ENCODE measurements around the gene VPS13D. TPM values are rescaled to one million over a fixed set of nuclear protein-coding genes. Genes with fewer than 3 reads are reported as not detected.

The VPS13D gene
- total and polyA plus RNA-seq, 10 of the 15 experiments (the other 5 are each of a cell fraction or from before 2014, with no cell fraction given): 1.4 to 16.9 (median 8.5) TPM

DNA sequence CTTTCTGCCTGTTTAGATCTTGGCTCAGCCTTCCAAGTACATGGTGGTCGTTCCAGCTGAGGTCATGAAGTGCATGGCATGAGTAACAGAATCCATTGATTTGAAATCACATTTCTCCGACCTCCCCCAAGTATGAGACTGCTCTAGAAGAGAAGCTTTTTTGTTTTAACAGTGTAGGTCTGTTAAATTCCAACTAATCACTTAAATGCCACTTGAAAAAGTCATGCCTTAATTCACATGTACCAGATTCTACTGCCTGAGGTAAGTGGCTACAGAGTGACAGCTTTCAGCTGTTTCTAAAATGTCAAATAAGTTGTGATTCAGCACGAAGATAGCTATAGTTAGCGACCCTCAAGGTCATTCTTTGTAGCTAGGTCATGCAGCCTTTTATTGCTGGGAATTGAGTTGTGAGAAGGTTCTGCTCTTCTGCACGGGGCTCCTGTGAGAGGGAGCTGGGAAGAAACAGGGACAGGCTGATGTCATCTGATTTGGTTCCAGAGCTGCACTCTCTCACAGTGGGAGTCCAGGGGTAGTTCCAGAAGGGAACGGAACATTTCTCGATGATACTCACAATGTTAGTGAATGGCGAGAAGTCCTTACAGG, 112.7 kb downstream of the VPS13D start:
- ATAC-seq (no peak), DNase-seq (ENCODE audit: low read depth, low spot score) (no peak), FAIRE-seq (no peak)
- Histone ChIP-seq H3K4me1 (ENCODE audit: control insufficient read depth, insufficient read depth, low read length) (peaks cover 29% of the 10 kb centered on the region), H3K27ac (ENCODE audit: control insufficient read depth, insufficient read depth) (no peak overlapping the region), H3K4me3 (no peak overlapping the region), H2AFZ (ENCODE audit: control insufficient read depth, low read depth, low read length) (no peak overlapping the region), H3K79me2 (ENCODE audit: control insufficient read depth, insufficient read depth, low read length) (no peaks in the 10 kb centered on the region), H3K4me2 (ENCODE audit: control insufficient read depth, insufficient read depth) (no peak overlapping the region), H3K36me3 (ENCODE audit: control insufficient read depth in 2 of 2, insufficient read depth in 2 of 2, low read length in 1 of 2) (peaks cover 0 to 2% of the 10 kb centered on the region in 2 experiments; a peak in 3 of 4 replicates), H3K9ac (ENCODE audit: control insufficient read depth, insufficient read depth, low read length) (no peak overlapping the region), H4K20me1 (ENCODE audit: control insufficient read depth, insufficient read depth) (no peaks in the 10 kb centered on the region), H3K27me3 (replicated peaks in 1 of 2; ENCODE audit: control insufficient read depth in 2 of 2, insufficient read depth in 2 of 2, low read length in 1 of 2) (no peaks in the 10 kb centered on the region), H3K9me3 (replicated peaks; ENCODE audit: control insufficient read depth, insufficient read depth, low read length) (no peaks in the 10 kb centered on the region)
- SMC1A ChIA-PET (ENCODE audit: uncharacterized antibody, unreplicated experiment): interaction anchor here (0.8 to 1.0 kb wide), 3 partner anchors 54 to 124 kb away, joined by 3 read pairs; no protein-coding TSS in a partner anchor
- 87% methylated on average over 8 of the region's 8 CpGs for WGBS (ENCODE audit: insufficient coverage, insufficient replicate concordance, low lambda C conversion rate, missing lambda C conversion rate)
- intact Hi-C loops (cut with micrococcal nuclease; ENCODE audit: unreplicated experiment): no loop called here
- TF ChIP-seq MXI1 (IDR thresholded peaks at IDR 0.05; ENCODE audit: low read depth, low read length) (no peak), SMARCA5 (IDR thresholded peaks at IDR 0.05) (no peak), NFIC (IDR thresholded peaks at IDR 0.05; ENCODE audit: low read depth, low read length) (no peak), ZNF384 (IDR thresholded peaks at IDR 0.05; ENCODE audit: borderline replicate concordance, low read depth, low read length) (no peak), SREBF2 (IDR thresholded peaks at IDR 0.05; ENCODE audit: low read length) (no peak), HCFC1 (IDR thresholded peaks at IDR 0.05; ENCODE audit: low read length) (no peak), ZBED1 (IDR thresholded peaks at IDR 0.05; ENCODE audit: borderline replicate concordance) (no peak), NFXL1 (IDR thresholded peaks at IDR 0.05; ENCODE audit: borderline replicate concordance) (no peak), HDAC6 (IDR thresholded peaks at IDR 0.05; ENCODE audit: unreplicated experiment) (no peak)
- TF ChIP-seq, protein P1, sequence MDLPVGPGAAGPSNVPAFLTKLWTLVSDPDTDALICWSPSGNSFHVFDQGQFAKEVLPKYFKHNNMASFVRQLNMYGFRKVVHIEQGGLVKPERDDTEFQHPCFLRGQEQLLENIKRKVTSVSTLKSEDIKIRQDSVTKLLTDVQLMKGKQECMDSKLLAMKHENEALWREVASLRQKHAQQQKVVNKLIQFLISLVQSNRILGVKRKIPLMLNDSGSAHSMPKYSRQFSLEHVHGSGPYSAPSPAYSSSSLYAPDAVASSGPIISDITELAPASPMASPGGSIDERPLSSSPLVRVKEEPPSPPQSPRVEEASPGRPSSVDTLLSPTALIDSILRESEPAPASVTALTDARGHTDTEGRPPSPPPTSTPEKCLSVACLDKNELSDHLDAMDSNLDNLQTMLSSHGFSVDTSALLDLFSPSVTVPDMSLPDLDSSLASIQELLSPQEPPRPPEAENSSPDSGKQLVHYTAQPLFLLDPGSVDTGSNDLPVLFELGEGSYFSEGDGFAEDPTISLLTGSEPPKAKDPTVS (IDR thresholded peaks at IDR 0.05; ENCODE audit: low read depth, low read length): no peak
- TF ChIP-seq, protein P2, sequence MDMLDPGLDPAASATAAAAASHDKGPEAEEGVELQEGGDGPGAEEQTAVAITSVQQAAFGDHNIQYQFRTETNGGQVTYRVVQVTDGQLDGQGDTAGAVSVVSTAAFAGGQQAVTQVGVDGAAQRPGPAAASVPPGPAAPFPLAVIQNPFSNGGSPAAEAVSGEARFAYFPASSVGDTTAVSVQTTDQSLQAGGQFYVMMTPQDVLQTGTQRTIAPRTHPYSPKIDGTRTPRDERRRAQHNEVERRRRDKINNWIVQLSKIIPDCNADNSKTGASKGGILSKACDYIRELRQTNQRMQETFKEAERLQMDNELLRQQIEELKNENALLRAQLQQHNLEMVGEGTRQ (IDR thresholded peaks at IDR 0.05; ENCODE audit: borderline replicate concordance, low read depth, low read length): no peak
- TF ChIP-seq, protein P3, sequence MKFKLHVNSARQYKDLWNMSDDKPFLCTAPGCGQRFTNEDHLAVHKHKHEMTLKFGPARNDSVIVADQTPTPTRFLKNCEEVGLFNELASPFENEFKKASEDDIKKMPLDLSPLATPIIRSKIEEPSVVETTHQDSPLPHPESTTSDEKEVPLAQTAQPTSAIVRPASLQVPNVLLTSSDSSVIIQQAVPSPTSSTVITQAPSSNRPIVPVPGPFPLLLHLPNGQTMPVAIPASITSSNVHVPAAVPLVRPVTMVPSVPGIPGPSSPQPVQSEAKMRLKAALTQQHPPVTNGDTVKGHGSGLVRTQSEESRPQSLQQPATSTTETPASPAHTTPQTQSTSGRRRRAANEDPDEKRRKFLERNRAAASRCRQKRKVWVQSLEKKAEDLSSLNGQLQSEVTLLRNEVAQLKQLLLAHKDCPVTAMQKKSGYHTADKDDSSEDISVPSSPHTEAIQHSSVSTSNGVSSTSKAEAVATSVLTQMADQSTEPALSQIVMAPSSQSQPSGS (IDR thresholded peaks at IDR 0.05; ENCODE audit: low read length): no peak
- CTCF ChIA-PET: interaction anchor here (0.7 kb wide), 1 partner anchor 65 kb away, joined by 3 read pairs; no protein-coding TSS in a partner anchor
- BruUV-seq (replicated peaks): TSS peak; percentile 30
- RAD21 ChIA-PET (ENCODE audit: unreplicated experiment): interaction anchor here (1.5 kb wide), 1 partner anchor 278 kb away, joined by 3 read pairs; no protein-coding TSS in a partner anchor
- in situ Hi-C loops (cut with MboI): no loop called here
- POLR2A ChIA-PET: interaction anchor here (1.0 kb wide), 1 partner anchor 107 kb away, joined by 3 read pairs; no protein-coding TSS in a partner anchor
